GM18951 (cell line): Measurements from ENCODE around the gene P3H3.
A peak's percentile ranks its signal among the peaks of the same experiment; 100 is the strongest.
"Not testable (repeated sequence)": the region's sequence is repeated elsewhere in the genome, so short reads cannot be mapped to it uniquely, and the experiment has no call there.

Source experiments
- POLR2A ChIP-seq: IDR thresholded peaks from 4 replicates; pipeline ENCODE4 v1.6.1; 2011; ENCODE audit warnings: mild to moderate bottlenecking; ENCODE audit not compliant: insufficient read length, insufficient read depth; ENCODE audit errors: extremely low read depth
- in situ Hi-C: fragments of 300-500 bp; cut with MboI; formaldehyde crosslinking; loops from one replicate; pipeline ENCODE4 v1.12.0; 2022; ENCODE audit warnings: low sequenced_read_pairs, mixed read lengths, inconsistent platforms; ENCODE audit not compliant: unreplicated experiment

The P3H3 gene

GRCh38 chr12:6866163-6866919, 38.1 kb downstream of the P3H3 start:
- no peak for TF ChIP-seq POLR2A
- in situ Hi-C loops, result no loop called here

GRCh38 chr12:6866920-6867412, 38.8 kb downstream of the P3H3 start:
- in situ Hi-C loops, result no loop called here
- no peak for TF ChIP-seq POLR2A

GRCh38 chr12:6867413-6868210, 39.4 kb downstream of the P3H3 start, which contains the start of gene TPI1:
TPI1 (plus strand) TSS chr12:6867531; CDS start chr12:6867567, 36 bp downstream.
- in situ Hi-C loops, result no loop called here
- peak; percentile 99 for TF ChIP-seq POLR2A

GRCh38 chr12:6868211-6869048, 40.2 kb downstream of the P3H3 start:
- TF ChIP-seq POLR2A, result no peak

GRCh38 chr12:6869049-6870021, 41.1 kb downstream of the P3H3 start:
- TF ChIP-seq POLR2A, result no peak
- in situ Hi-C loops, result no loop called here

More at GRCh38 chr12:6868211-6869048, 40.2 kb downstream of the P3H3 start:
- in situ Hi-C loops, result no loop called here

GRCh38 chr12:6870304-6870703, 42.1 kb downstream of the P3H3 start:
- in situ Hi-C loops, result not testable (repeated sequence)

GRCh38 chr12:6871052-6871957, 43.1 kb downstream of the P3H3 start:
- in situ Hi-C loops, result no loop called here
- TF ChIP-seq POLR2A, result peak; percentile 28

GRCh38 chr12:6872073-6873048, 44.2 kb downstream of the P3H3 start:
- in situ Hi-C loops, result no loop called here

GRCh38 chr12:6873094-6874014, 45.1 kb downstream of the P3H3 start, which contains the start of gene SPSB2:
SPSB2 (minus strand) TSS chr12:6873303; CDS start chr12:6872901, 402 bp downstream.
- in situ Hi-C loops, result no loop called here
- TF ChIP-seq POLR2A, result peak; percentile 78

More at GRCh38 chr12:6872073-6873048, 44.2 kb downstream of the P3H3 start:
- peak; percentile 49 for TF ChIP-seq POLR2A

GRCh38 chr12:6874015-6874368, 45.8 kb downstream of the P3H3 start:
- in situ Hi-C loops, result not testable (repeated sequence)

- in situ Hi-C loops, result not testable (repeated sequence)
Observed at GRCh38 chr12:6879824-6880223, 51.6 kb downstream of the P3H3 start.
